Limb (tissue), 2 donors: Measurements from ENCODE around the gene KTN1.

Source experiments
- DNase-seq, 2 donors: peaks; one replicate each; pipeline ENCODE4 v3.0.0-alpha.2; 2016; ENCODE audit errors: extremely low spot score in 2 of 2

The KTN1 gene

DNA sequence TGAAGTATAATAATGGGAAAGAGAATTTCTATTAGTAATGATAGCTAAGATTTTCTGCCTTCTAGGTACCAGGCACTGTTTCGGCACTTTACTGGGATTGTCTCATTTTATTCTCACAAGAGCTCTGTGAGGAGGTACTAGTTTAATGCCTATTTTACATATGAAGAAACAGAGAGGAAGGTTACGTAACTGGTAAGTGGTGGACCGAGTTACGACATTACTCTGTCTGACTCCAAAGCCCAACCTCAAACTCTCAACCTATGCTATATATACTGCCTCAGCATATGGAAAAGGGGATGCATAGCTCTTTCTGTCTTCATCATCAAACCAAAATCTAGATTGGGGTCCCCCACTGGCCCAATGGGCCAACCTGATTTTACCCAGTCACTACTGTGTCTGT lies 133.5 kb downstream of the KTN1 start:
- DNase-seq: no peak

DNA sequence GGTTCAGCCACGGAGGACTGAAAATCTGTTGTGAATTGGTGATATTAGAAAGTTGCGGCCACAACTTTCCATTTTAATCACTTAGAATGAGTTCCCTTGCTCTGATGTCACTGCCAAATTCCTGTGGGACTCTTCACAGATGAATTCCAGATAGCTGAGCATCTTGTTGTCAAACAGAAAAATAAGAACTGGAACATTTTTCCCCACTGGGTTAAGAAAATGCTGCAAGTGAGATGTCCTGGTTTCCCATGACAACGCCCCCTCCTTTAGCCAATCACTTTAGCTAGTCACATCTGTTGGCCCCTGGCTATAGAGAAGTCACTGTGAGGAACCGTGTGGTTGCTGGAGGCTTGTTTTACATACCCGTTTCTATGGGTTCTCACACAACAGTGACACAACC lies 135.9 kb downstream of the KTN1 start:
- peak in 1 of 2 donors; percentile 58 for DNase-seq

DNA sequence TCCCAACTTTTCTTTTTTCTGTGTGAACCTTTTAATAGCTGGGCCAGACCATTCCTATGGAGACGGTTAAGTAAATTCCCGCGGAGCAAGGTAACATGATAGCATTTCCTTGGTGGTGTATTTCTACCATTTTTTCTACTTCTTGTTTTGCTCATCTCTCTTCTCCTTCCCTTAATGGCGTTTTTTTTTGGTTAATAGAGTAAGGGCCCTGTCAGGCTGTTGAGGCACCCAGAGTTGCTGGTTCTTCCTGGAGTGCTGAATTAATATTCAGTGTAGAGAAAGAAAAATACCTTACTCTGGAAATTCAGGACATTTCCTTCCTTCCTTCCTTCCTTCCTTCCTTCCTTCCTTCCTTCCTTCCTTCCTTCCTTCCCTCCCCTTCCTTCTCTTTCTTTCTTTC lies 137.6 kb downstream of the KTN1 start:
- no peak for DNase-seq

DNA sequence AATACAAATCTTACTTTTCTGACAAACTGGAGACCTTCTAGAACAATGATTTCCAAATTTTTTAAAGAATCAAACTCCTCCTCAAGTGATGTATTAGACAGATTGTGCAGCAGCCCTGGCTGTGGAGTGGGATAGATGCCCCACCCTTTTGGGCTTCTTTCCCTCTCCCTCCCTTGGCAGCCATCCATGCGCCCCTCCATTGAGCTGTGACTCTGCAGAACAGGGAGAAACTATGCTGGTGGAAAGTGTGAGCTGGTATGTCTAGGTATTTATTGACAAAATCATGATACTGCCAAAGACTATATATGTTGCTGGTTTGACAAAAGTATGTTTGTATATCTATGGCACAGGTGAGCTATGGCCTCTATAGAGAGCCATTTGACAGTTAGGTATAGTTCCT lies 138.5 kb downstream of the KTN1 start:
- no peak for DNase-seq

DNA sequence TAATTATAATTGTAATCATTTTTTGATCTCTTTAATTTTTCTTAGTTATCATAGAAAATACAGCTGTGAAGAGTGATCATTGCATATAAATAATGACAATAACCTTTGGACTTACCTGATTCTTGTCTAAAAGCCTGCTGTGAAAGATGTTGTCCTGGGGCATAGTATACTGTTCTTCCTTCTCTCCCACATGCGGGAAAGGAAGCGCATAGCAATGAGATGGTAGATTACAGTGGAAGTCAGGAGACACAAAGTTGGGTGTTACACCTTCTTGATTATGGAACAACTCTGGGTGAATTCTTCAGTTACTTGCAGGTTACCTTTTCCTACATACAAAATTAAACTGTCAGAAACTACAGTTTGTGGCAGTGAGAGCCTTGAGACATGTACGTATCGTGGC lies 140.8 kb downstream of the KTN1 start:
- no peak for DNase-seq

DNA sequence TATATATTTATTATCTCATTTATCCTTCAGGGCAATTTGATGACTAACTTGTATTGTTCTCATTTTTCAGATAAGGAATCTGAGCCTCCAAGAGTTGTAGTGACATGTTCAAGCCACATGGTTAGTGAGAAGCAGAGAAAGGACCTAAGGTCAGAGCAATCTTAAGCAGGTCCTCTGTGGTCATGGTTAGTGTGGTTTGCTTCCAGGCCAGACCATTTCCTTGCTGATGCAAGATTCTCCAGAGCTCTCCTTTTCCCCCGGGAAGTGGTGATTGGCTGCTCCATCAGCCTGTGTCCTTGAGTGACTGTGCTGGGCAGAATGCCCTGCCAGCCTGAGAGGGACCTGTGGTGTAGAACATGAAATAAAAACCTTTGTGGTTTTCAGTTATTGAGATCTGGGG lies 141.3 kb downstream of the KTN1 start:
- no peak for DNase-seq

DNA sequence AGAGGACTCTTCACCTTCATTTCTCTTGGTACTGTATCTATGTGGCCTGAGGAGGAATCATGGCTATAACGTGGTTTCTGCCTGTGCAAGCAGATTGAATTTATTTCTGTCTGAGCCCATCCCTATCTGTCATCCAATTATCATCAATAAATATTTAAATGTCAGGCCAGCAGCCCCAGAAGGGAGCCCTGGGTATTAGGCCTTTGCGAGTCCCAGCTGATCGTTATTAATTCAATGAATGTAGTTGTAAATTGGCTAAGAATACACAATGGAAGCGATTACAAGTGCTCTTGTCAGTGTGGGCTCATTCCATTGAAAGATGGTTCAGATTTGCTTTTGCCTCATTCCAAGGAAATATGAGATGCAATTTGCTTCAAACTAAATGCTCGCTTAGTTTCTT lies 142.0 kb downstream of the KTN1 start:
- DNase-seq: no peak

DNA sequence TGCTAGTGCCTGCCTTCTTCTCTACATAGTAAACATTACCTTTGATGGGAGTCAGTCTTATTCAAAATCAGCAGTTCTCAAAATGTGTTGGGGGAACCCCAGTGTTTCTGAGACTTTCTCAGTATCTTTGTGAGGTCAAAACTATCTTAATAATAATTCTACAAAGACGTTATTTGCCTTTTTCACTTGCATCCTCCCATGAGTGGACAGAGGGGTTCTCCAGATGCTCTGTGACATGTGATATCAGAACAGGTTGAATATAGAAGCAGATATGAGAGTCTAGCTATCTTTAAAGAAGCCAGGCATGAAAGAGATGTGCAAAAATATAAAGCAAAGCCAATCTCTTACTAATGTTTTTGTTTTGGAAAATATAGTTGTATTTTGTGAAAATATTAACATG lies 144.7 kb downstream of the KTN1 start:
- no peak for DNase-seq

DNA sequence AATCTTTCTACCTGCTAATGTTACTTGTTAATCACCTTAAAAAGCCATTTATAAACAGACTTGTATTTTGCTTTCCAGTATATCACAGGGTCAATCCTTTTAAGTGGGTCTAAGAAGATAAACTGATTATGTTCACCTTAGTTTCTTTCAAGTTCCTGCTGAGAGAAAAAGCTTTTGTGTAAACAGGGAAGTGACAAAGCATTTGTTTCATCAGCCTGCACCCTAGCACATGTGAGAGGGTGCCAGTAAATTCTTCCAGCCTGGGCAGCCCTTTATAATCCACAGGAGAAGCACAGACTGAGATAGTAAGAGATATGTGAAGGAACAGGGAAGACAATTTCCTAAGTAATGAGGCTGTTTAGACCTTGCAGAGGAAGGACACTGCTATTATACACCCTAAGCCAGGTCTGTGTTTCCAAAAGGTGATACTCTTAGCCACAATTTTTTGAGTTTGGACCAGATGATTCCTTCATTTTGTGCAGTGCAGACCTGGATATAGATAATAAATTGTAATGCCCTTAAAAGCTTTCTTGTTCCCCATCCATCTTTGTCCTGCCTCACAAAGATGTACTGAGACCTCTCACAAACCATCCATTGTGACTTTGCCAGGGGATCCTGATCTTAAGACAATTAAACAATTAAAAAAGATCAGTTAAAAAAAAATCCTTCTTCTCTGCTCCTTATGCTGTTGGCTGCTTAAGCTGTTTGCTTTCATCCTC lies 150.7 kb downstream of the KTN1 start:
- no peak for DNase-seq

DNA sequence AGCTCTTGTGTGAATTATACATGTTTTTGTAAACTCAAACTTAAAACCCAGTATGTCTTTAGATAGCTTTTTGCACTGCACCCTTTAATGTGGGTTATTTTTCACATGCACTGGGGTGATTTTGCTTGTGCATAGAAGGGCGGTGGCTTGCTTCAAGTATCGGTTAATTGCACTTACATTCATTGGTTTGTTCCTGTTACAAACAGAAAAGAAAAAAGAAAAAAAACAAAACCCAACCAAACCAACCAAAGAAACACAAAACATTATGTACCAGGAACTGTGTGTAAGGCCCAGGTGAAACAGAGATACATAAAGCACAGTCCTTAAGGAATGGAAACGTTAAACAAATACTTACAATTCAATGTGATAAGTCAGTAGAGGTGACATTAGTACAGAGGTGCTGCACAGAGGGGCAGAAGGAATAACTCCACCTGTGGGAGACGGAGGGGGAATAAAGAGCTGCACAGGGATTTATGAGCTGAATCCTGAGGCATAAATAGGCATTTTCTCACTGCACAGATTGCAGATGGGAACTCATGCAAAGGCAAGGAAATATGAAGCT lies 151.4 kb downstream of the KTN1 start:
- no peak for DNase-seq

DNA sequence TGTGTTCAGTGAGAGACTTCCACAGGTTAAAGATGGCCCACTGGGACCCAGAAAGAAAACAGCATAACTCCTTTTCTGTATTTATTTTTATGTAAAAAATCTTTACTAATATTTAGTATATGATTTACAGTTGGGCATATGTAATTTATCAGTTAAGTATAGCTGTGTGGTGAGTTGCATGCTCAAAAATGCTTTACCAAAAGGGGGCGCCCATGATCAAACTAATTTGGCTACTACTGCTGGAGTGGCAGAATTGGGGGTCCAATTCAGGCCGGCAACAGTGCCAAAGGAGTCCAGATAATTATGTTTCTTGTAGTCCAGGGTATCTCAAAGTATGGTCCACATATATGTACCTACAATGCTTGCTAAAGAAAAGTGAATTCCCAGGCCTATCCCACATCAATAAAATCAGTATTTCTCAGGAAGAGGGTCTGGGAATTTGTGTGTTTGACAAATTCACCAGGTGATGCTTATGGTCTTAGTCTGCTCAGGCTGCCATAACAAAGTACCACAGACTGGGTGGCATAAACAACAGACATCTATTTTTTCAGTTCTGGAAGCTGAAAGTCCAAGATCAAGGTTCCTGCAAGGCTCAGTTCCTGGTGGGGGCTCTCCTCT lies 152.0 kb downstream of the KTN1 start:
- peak in 1 of 2 donors; percentile 47 for DNase-seq

DNA sequence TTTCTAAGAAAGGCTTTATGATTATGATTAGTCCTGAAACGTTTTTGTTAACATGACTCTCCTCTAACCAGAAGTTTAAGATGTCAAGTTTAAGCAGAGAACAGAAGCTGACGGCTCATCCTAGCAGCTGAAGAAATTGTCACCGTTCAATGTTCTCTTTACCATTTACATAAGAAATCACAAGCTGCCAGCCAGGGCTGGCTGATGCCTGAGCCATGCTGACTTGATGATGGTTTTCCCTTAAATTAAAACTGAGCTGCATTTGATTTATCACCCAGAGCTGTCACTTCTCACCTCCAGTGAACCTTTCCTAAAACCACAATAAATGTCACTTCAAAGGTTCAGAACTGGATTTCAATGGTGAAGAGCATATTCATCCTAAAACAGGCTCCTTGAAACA lies 153.6 kb downstream of the KTN1 start:
- DNase-seq: no peak
